DOHH2 (cell line): ENCODE measurements around the gene CDKAL1.

Experiments
- H3F3A ChIP-seq: fragments of 200-600 bp; sonication (generic), shearing (Covaris generic); 2 replicates; pipeline ENCODE4 v1.6.0; 2016; ENCODE audit warnings: antibody characterized with exemption, mild to moderate bottlenecking; ENCODE audit not compliant: control insufficient read depth, insufficient read depth
- H3K27ac ChIP-seq: fragments of 200-600 bp; sonication (generic); 2 replicates; pipeline ENCODE4 v1.5.1; 2014; ENCODE audit warnings: low read depth, mild to moderate bottlenecking, low read length, moderate library complexity
- H3K27me3 ChIP-seq: fragments of 200-600 bp; sonication (generic); 2 replicates; pipeline ENCODE4 v1.6.1; 2014; ENCODE audit warnings: mild to moderate bottlenecking, low read length, mixed read lengths; ENCODE audit not compliant: control insufficient read depth
- H3K36me3 ChIP-seq: fragments of 200-600 bp; sonication (generic); 2 replicates; pipeline ENCODE4 v1.6.1; 2014; ENCODE audit warnings: mild to moderate bottlenecking, low read length, moderate library complexity, mixed read lengths; ENCODE audit not compliant: control insufficient read depth
- H3K4me1 ChIP-seq: fragments of 200-600 bp; sonication (generic); 2 replicates; pipeline ENCODE4 v1.6.1; 2014; ENCODE audit warnings: mild to moderate bottlenecking, low read length, mixed read lengths; ENCODE audit not compliant: control insufficient read depth
- H3K4me2 ChIP-seq: fragments of 200-600 bp; sonication (generic); 2 replicates; pipeline ENCODE4 v1.6.0; 2014; ENCODE audit warnings: mild to moderate bottlenecking, low read length, moderate library complexity
- H3K4me3 ChIP-seq: fragments of 200-600 bp; sonication (generic); 2 replicates; pipeline ENCODE4 v1.5.1; 2014; ENCODE audit warnings: mild to moderate bottlenecking, low read length, mixed read lengths
- H3K79me2 ChIP-seq: fragments of 200-600 bp; sonication (generic); 2 replicates; pipeline ENCODE4 v1.6.1; 2014; ENCODE audit warnings: mild to moderate bottlenecking, low read length, mixed read lengths; ENCODE audit not compliant: control insufficient read depth
- H3K9me2 ChIP-seq: fragments of 200-600 bp; sonication (generic); replicated peaks from 2 replicates; pipeline ENCODE4 v1.6.1; 2014; ENCODE audit warnings: mild to moderate bottlenecking, low read length, mixed read lengths; ENCODE audit not compliant: control insufficient read depth
- H3K9me3 ChIP-seq: fragments of 200-600 bp; sonication (generic); 2 replicates; pipeline ENCODE4 v1.6.1; 2014; ENCODE audit warnings: antibody characterized with exemption, low read length, mixed read lengths; ENCODE audit not compliant: control insufficient read depth, insufficient read depth
- H4K20me1 ChIP-seq: fragments of 200-600 bp; sonication (generic); 2 replicates; pipeline ENCODE4 v1.6.0; 2014; ENCODE audit warnings: low read depth, mild to moderate bottlenecking, antibody characterized with exemption, low read length, moderate library complexity; ENCODE audit not compliant: control insufficient read depth, insufficient read depth
- EZH2phosphoT487 ChIP-seq: fragments of 200-600 bp; sonication (generic); IDR thresholded peaks from 2 replicates; pipeline ENCODE4 v1.6.1; 2017; ENCODE audit warnings: borderline replicate concordance, mild to moderate bottlenecking, antibody characterized with exemption, low read length, moderate library complexity, mixed read lengths
- TF ChIP-seq, protein P1 (sequence below): fragments of 200-600 bp; sonication (generic); IDR thresholded peaks from one replicate; pipeline ENCODE4 v1.5.1; 2014; ENCODE audit warnings: antibody characterized with exemption, mild to moderate bottlenecking, low read depth, low read length; ENCODE audit not compliant: poor library complexity, severe bottlenecking

CDKAL1 gene

DNA sequence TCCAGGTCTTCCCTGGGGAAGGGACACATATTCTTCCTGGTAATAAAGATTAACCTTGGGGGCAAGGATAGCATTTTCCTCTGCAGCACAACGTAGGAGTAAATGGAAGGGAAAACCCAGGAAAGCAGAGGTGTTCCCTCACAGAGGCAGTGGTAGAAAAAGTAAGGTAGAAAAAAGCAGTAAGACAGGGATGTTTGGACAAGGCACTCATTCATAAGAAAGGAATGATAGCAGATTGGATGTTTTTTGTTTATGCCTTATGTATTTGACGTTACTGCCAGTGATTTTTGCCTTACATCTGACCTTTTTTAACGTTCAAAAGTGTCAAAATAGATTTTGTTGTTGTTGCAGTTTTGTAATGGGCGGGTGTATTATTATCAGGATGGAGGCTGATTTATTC lies 395.0 kb downstream of the CDKAL1 start:
- Histone ChIP-seq H3K9me2 (no peaks in the 10 kb centered on the region), H3K27ac (no peak overlapping the region), H4K20me1 (no peaks in the 10 kb centered on the region), H3F3A (no peaks in the 10 kb centered on the region), H3K79me2 (no peaks in the 10 kb centered on the region), H3K4me2 (no peak overlapping the region), H3K4me1 (no peaks in the 10 kb centered on the region), H3K27me3 (no peaks in the 10 kb centered on the region), H3K4me3 (no peak overlapping the region), H3K9me3 (no peaks in the 10 kb centered on the region), H3K36me3 (no peaks in the 10 kb centered on the region)
- no peak for TF ChIP-seq EZH2phosphoT487
- TF ChIP-seq, protein P1, sequence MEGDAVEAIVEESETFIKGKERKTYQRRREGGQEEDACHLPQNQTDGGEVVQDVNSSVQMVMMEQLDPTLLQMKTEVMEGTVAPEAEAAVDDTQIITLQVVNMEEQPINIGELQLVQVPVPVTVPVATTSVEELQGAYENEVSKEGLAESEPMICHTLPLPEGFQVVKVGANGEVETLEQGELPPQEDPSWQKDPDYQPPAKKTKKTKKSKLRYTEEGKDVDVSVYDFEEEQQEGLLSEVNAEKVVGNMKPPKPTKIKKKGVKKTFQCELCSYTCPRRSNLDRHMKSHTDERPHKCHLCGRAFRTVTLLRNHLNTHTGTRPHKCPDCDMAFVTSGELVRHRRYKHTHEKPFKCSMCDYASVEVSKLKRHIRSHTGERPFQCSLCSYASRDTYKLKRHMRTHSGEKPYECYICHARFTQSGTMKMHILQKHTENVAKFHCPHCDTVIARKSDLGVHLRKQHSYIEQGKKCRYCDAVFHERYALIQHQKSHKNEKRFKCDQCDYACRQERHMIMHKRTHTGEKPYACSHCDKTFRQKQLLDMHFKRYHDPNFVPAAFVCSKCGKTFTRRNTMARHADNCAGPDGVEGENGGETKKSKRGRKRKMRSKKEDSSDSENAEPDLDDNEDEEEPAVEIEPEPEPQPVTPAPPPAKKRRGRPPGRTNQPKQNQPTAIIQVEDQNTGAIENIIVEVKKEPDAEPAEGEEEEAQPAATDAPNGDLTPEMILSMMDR, result no peak

DNA sequence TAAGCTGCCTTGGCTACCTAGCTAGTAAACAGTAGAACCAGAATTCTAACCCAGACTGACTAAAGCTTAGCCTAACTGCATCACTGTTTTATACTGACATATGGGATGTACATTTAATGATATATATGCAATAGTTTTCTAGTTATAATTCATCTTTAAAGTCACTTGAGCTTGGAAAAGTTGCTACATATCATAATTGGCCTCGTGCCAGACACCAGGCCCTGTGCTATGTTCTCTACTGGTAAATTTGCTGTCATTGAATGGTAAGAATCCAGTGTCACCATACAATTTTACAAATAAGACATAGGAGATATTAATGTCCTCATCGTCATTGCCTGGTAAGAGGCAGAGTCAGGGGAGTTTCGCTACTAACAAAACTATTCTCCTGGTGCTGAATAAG lies 396.8 kb downstream of the CDKAL1 start:
- no peaks in the 10 kb centered on the region for H3K9me3 ChIP-seq
- no peaks in the 10 kb centered on the region for H3K79me2 ChIP-seq
- no peaks in the 10 kb centered on the region for H3K36me3 ChIP-seq
- no peaks in the 10 kb centered on the region for H3K27me3 ChIP-seq
- H4K20me1 ChIP-seq, result no peaks in the 10 kb centered on the region
- no peak overlapping the region for H3K4me3 ChIP-seq
- H3K4me1 ChIP-seq, result no peaks in the 10 kb centered on the region
- TF ChIP-seq, protein P1, result no peak
- no peak for TF ChIP-seq EZH2phosphoT487
- H3K27ac ChIP-seq, result no peak overlapping the region
- H3K9me2 ChIP-seq, result no peaks in the 10 kb centered on the region
- no peaks in the 10 kb centered on the region for H3F3A ChIP-seq
- H3K4me2 ChIP-seq, result no peak overlapping the region

DNA sequence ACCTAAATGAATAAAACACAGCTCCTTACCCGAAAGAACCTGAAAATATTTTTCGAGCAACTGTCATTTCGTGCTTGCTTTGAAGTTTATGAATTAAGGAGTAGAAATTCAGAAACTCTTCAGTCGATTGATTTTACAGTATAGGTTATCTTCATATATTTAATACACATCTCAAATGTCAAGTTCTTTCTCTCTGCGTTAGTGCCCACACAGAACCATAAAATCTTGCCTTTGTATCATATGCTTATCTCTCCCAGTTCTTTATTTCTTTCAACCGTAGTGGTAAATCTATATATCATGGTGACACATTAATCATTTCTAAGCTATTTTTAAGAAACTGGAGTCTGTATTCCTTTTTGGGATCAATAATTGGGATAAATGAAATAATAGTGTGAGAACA lies 397.5 kb downstream of the CDKAL1 start:
- Histone ChIP-seq H3K4me3 (no peak overlapping the region), H3K27me3 (no peaks in the 10 kb centered on the region), H3K36me3 (no peaks in the 10 kb centered on the region), H3K9me3 (no peaks in the 10 kb centered on the region), H3K27ac (no peak overlapping the region), H3F3A (no peaks in the 10 kb centered on the region), H4K20me1 (no peaks in the 10 kb centered on the region), H3K9me2 (no peaks in the 10 kb centered on the region), H3K79me2 (no peaks in the 10 kb centered on the region), H3K4me1 (no peaks in the 10 kb centered on the region), H3K4me2 (no peak overlapping the region)
- TF ChIP-seq, protein P1, result no peak
- TF ChIP-seq EZH2phosphoT487, result no peak

DNA sequence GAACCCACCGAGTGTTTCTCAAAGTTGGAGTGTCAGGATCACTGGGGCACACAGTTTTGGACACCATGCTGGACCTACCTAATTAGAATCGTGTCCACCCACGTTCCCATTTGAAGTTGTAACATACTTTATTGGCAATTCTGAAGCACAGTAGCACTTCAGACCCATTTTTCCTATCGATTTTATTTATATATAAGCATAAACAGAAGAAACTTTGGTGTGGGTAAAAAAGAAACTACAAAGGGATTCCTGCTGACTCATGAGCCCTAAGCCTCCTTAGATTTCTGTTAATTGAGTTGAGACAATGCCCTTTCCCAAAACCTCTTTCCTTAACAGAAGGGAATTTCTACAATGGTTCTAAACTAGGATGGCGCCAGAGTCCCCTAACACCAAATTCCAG lies 398.0 kb downstream of the CDKAL1 start:
- H3K36me3 ChIP-seq, result no peaks in the 10 kb centered on the region
- no peaks in the 10 kb centered on the region for H4K20me1 ChIP-seq
- no peak overlapping the region for H3K27ac ChIP-seq
- H3K4me3 ChIP-seq, result no peak overlapping the region
- no peaks in the 10 kb centered on the region for H3K9me3 ChIP-seq
- no peaks in the 10 kb centered on the region for H3K79me2 ChIP-seq
- TF ChIP-seq, protein P1, result no peak
- TF ChIP-seq EZH2phosphoT487, result no peak
- no peaks in the 10 kb centered on the region for H3K27me3 ChIP-seq
- no peaks in the 10 kb centered on the region for H3F3A ChIP-seq
- no peaks in the 10 kb centered on the region for H3K9me2 ChIP-seq
- no peaks in the 10 kb centered on the region for H3K4me1 ChIP-seq
- no peak overlapping the region for H3K4me2 ChIP-seq
